ENCODE data around the gene RXRA. TPM values are rescaled to one million over a fixed set of nuclear protein-coding genes. Genes with fewer than 3 reads are reported as not detected.

RXRA gene
- total RNA-seq, 1 donor from 2014 or later, result 129 TPM

DNA sequence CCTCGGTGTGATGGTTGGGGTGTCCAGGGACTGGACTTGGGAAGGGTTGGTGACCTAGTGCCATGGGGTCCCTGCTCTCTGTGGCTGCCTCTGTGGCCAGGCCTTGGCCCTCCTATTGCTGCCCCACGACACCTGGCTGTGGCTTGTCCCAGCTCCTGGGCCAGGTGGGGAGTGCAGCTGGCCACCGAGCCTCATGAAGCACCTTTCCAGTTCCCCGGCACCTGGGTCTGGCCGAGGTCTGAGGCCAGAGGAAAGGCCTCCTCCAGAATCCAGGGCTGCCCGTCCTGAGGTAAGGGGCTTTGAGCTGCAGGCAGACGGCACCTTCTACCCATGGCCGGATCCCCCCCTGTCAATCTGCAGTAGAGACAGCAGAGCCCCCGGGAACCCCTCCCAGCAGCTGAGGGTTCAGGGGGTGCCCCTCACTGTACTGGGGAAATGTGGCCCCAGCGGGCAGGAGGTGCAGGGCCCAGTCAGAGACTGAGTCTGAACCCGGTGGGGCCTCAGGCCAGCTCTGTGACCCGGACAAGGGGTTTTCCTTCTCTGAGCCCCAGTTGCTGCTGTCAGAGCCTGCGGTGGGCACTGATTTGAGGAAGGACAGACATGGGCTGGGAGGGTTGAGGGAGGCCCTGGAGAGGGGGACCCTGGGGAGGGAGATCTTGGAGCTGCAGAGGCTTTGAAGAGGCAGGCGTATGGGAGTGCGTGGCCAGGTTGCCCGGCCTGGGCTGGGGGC, 54.5 kb downstream of the RXRA start:
- DNase-seq (ENCODE audit: low spot score), result no peak

DNA sequence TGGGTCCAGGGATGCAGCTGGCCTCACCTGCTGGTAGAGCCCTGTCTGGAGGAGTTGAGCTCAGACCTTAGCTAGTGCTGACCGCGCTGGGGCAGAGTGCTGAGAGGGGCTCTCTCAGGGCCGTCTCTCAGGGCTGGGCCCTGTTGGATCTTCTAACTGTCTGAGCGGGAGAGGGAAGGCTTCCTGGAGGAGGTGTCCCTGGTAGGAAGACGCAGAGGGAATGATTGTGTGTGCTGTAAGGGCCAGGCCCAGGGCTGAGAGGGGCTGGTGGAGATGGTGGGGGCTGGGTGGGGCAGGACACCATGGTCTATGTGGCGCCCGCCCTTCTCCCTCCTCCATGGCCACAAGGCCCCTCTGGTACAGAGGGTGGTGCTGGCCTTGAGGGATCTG, 55.0 kb downstream of the RXRA start:
- no peak for DNase-seq (ENCODE audit: low spot score)

DNA sequence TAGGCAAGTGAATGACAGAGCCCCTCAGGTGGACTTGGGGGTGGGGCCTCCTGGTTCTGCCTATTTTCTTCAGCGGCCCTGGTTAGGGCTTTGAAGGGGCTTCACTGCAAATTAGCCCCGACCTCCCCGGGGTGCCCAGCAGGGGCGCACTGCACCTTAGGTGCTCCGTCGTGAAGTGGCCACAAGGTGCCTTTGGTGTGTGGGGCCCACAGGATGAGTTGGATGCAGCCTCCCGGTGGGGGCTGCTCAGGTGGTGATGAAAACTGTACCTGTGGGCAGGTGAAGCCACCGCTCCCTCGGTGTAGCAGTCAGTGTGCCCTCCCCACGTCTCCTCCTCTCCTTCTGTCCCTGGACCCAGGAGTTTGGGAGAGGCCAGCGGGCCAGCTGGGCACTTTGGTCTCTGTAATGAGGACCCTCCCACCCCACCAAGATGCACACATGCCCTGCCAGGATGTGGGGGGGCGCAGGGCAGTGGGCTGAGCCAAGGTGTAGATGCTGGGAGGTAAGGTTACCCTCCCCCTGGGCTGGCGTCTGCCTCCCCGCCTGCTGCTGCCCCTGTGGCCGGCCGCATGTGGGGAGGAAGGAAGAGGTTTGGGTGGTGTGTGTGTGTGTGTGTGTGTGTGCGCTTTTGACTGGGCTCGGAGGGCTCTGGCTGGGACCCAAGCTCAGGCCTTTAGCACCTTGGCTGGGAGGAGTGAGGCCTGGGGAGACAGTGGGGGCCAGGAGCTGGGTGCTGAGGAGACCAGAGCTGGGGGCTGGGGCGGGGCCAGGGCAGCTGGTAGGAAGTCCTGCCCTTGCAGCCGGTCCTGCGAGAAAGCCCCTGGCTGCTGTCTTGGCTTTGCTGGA, 55.6 kb downstream of the RXRA start:
- no peak for DNase-seq (ENCODE audit: low spot score)

DNA sequence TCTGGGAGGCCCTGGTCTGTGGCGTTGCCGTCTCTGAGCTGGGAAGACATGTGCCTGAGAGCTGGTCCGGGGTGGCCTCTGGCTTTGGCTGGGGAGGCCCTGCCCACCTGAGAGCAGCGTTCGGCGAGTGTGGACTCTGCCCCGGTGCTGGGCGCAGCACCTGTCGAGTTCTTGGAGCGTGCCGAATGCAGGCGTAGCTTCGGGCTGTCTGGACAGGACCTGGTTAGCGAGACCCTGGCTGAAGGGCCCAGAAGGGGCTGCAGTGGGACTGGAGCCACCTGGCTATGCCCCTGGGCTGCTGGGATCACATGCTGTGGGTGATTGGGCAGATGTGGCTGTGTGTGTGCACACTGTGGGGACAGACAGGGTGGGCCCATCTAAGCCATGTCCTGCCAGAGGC, 56.5 kb downstream of the RXRA start:
- DNase-seq (ENCODE audit: low spot score), result no peak

DNA sequence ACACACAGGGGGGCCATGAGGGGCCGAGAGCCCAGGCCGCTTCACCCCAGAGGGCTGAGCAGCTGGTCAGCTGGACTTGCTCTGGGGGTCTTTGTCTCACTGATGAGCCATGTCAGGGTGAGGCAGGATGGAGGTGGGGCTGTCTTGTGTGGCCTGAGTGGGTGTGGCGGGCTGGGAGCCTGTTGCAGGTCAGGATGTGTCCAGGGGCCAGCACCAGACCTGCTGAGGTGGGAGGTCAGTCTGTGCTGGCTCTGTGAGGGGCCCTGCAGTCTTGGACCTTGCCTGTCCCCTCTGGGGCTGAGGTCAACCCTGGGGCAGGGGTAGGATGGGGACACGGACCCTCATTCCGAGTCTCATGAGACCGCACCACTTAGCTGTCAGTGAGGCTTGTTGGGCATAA, 56.9 kb downstream of the RXRA start:
- DNase-seq (ENCODE audit: low spot score), result no peak

DNA sequence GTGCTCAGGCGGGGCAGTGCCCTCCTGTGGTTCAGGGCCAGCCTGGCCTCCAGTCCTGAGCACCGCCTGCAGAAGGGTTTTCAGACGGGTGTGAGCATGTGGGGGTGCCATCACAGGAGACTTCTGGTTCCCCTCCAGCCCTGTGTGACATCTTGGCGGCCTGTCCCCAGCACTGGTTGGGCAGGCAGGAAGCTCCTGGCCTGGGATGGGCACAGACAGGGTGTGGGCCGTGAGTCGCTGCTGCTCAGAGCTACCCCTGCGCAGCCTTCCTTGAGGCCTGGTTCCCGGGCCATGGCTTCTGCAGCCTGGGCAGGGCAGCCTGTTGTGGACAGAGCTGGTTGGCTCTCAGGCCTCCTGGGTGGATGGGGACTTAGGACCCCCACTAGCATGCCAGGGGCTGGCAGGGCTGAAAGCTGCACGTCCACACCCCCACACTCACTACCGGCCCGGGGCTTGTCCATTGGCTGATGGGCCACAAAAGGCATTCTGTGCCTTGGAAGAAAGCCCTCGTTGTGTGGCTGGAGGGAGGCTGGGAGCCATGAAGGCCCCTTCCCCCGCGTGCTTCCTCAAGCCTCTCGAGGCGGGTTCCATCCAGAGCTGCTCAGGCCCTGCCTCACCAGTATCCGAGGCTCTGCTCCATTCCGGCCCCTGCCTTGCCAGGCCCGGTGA, 58.7 kb downstream of the RXRA start:
- DNase-seq (ENCODE audit: low spot score), result no peak

DNA sequence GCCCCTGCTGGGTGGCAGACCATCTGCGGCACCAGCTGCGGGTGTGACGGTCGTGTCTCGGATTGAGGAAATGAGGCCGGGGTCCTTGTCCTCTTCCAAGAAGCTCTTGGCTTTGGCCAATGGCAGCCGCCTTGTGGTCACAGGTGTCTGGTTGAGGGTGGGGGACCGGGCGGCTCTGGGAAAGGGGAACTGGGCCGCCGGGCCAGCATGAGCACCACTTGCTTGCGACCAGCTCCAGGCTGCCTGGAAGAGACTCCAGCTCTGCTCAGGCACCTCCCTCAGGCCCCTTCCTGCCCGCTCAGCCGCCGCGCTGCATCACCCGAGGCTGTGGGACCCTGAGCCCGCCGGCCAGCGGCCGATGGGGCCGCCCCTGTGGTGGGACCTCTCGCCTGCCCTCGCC, 59.7 kb downstream of the RXRA start:
- no peak for DNase-seq (ENCODE audit: low spot score)

DNA sequence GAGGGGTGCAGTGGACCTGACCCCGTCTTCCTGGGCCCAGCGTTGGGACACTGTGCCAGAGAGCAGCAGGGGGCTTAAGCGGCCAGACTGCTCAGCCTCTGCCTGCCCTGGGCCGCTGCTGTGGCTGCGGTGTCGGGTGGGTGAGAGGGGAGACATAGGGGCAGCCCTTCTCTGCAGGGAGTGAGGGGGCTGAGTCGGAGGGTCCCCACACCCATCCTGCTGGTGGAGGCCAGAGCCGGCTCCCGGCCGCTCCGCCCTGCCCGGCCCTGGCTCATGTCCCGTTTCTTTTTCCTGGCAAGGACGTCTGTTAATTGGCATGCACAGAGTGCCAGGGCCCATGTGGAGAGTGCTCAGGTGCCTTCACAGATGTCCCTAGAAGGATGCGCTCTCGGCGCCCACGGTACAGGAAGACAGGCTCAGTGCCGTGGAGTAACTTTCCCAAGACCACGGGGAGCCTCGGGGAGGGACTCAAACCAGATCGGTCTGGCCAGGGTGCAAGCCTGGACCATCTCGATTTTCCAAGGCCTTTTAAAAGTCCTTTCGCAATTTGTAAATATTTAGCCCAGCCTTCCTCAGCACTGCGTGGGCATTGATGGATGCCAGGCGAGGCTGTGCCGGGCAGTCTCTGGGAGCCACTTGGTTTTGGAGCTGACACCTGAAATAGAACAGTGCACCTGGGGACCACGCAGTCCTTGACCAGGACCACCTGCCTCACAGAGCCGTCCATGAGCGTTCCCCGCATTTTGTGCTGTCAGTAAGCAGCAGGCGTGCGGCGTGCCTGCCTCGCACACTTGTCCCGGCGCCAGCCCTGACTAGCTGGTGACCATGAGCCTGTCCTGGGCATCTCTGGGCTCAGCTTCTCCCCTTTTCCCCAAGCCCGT, 60.9 kb downstream of the RXRA start:
- DNase-seq (ENCODE audit: low spot score), result no peak

DNA sequence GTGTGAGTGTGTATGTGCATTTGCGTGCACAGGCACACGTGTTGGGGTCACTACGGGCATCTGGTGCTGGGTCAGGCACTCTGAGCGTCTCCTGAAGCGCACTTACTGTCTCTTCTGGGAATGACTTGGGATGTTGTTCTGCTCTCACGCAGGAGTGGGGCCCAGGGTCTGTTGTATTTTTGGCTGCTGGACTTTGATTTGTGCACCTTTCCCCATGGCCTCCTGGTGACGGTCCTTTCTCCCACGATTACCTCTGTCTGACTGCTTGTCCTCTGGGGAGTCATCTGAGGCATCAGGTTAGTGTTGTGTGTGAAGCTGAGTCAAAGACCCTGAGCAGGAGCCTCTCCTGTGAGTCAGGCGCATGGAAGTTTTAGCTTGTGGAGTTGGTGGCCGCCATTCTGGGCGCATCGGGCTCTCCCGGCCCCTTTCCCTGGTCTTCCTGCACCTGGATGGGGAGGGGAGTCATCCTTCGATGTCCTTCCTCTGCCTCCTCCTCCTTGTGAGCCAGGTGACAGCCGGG, 62.1 kb downstream of the RXRA start:
- DNase-seq (ENCODE audit: low spot score), result no peak

DNA sequence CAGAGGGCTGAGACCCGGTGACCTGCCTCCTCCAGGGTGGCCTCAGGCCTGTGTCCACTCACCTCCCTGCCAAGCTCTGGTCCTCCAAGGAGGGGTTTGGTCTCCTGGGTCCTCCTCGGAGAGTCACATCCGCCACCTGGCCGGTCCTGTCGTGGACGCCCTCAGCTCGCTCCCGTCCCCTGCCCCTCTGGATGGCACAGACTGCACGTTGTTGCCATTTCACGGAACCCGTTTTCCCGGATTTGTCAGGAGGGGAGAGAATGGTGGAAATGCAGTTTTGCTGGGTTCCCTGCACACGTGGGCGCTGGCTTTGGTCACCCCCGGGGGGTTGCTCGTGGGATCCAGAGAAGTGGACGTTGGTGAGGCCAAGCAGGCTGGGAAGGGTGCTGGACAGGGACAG, 62.7 kb downstream of the RXRA start:
- no peak for DNase-seq (ENCODE audit: low spot score)

DNA sequence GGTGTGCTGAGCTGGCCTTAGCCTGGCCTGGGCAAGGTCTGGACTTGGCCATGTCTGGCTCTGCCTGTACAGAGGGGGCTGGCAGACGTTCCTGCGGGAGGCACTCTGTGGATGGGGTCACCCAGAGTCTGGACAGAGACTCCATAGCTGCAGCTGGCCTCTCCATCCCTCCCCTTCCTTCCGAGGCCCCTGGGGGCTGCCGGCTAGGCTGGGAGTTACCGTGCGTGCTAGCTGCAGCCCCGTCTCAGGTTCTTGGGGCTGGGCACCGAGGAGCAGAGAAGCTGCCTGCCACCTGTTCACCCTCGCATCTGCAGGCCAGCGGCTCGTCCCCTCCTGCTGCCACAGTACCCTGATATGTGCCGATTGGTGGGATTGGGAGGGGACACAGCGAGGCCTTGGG, 63.4 kb downstream of the RXRA start:
- no peak for DNase-seq (ENCODE audit: low spot score)

DNA sequence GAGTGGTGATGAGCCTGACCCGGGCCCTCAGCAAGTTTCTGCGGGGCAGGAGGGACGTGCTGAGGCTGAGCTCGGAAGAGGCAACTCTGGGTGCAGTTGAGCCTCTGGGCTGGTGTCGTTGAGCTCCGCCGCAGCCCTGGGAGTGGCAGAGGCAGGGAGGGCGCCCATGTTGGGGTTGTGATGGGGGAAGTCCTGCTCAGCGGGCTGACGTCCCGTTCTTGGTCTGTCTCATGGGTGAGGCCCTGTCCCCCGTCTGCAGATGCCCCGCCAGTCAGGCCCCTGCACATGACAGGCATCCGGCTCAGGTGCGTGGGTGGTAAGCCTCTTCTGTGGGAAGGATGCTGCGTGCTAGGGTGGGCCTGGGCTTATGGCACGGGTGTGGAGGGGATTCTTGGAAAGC, 64.3 kb downstream of the RXRA start:
- DNase-seq (ENCODE audit: low spot score), result no peak

DNA sequence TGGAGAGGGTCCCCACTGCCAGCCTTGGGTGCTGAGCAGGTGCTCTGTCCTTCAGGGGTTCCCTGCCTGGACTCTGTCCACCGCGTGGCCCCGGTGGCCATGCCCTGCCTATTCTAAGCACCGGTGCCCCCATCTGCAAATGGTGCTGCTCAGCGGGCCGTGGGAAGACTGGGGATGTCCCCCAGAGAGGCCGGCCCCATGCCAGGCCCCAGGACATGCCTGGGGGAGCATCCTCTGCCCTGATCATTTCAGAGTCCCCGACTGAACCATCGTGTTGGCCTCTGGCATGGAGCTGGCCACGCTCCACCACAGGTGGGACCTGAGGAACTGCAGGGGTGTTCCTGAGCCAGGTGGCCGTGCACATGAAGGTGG, 64.7 kb downstream of the RXRA start:
- DNase-seq (ENCODE audit: low spot score), result no peak

DNA sequence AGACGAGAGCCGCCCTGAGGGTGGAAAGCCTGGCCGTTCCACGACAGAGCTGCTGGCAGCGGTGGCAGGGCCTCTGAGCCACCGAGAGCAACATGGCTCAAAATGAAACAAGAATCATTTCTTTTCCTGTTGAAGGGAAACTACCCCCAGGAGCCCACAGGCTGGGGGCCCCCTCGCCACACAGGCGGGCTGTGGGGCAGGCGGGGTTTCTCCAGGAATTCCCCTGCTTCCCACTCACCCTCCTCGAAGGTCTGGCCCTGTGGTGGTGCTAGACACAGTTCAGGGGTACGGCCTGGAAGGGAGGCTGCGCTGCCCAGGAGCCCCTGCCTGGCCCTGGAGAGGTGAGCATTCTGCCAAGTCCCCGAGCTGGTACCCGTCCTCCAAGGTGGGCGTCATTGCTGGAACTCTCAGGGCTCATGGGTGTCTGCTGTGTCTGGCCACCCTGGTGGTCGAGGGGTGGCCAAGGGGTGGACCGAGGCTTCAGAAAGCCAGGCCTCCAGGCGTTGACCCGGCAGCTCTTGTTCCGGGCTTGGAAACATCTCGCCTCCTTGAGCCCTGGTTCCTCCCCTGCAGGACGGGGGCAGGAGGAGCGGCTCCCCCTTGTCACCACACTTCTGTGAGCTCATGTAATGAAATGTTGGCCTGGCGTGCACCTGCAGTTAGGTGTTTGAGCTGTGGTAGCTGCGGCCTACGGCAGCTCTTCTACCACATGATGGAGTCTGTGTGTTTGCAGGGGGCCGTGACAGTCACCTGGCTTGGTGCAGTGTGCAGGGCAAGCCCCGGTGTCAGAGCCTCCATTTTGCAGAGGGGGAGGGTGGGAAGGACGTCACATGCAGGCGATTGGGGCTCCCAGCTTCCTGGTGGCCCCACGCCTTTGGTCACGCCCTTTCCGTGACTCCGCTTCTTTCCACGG, 65.3 kb downstream of the RXRA start:
- DNase-seq (ENCODE audit: low spot score), result no peak

DNA sequence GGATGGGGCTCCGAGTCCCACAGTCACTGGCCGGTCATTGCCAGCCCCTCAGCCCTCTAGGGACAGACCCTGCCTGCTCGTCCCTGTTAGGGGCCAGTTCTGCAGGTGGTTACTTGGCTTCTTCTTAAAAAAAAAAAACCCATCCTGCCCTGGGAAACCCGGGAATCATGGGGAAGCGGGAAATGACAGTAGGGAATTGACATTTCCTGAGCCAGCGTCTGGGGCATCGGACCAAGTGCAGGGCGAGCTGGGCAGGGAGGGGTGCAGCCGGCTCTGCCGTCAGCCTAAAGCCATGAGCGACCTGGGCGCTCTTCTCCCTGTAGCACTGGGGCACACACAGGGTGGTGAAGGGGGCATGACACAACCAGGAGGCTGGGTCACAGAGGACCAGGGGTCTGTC, 66.6 kb downstream of the RXRA start:
- DNase-seq (ENCODE audit: low spot score), result no peak

DNA sequence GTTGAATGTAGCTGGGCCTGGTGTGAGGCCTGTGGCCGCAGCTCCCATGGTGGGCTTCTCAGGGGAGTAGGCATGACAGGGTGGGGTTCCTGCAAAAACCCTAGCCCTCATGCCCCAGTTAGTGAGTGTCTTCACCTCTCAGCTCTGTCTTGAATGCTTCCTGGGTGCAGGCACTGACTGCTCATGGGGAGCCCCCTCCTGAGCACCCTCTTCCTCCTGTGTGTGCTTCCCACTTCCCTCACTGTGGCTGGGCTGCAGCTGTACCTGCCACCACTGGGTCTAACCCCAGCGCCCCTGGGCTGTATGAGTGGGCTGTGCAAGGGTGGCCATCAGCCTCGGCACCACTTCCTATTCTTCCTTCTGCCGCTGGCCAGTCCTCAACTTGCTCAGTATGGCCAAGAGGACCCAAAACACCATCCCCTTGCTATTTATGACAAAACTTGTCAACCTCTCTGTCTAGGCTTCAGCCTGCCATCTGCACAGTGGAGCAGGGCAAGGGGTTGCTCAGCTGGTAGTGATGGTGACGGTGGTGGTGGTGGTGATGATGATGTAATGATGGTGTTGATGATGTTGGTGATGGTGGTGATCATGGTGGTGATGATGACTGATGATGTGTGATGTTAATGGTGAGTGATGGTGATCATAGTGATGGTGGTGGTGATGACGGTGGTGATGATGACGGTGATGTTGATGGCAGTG, 67.5 kb downstream of the RXRA start:
- DNase-seq (ENCODE audit: low spot score), result no peak

DNA sequence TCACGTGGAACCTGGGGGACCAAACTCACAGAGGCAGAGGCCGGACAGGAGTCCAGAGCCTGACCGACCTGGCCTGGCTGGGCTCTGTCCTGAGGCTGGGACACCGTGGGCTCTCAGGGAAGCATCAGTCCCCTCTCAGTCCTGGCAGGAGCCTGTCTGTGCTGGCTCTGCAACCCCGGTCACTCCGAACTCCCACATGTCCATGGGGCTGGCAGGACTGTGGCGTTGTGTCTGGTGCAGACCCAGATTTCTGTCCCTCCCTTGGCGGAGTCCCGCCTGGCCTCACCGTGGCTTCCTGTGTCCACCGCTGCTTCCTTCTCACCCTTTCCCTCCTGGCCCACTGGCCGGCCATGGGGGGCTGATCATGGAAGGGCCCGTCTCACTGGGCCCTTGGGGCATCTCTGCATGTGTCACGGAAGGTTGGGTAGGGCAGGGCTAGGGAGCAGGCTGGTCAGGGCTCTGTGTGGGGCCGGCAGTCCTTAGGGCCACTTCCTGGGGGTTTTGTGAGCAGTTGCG, 68.8 kb downstream of the RXRA start:
- no peak for DNase-seq (ENCODE audit: low spot score)

DNA sequence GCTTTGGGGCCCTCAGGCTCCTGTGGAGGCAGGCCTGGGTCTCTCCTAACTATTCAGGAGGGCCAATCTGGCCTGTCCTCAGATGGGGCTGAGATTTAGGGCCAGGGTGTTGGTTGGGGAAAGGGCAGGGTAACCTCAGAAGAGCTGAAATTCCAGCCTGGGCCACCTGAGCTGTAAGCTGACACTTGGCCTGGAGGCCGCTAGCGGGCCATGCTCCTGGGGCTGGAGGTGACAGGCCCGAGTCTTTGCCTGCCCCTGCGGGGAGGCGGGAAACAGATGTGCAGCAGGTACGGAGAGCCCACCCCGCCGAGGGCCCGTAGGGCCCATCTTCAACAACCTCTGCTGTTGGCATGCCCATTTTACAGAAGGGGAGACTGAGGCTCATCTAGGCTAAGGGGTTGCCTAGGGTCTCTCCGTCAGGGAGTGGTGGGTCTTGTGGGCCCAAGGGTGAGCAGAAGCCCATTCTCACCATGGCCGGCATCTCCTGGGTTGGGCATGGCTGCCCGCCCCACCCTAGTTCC, 69.5 kb downstream of the RXRA start:
- DNase-seq (ENCODE audit: low spot score), result no peak

DNA sequence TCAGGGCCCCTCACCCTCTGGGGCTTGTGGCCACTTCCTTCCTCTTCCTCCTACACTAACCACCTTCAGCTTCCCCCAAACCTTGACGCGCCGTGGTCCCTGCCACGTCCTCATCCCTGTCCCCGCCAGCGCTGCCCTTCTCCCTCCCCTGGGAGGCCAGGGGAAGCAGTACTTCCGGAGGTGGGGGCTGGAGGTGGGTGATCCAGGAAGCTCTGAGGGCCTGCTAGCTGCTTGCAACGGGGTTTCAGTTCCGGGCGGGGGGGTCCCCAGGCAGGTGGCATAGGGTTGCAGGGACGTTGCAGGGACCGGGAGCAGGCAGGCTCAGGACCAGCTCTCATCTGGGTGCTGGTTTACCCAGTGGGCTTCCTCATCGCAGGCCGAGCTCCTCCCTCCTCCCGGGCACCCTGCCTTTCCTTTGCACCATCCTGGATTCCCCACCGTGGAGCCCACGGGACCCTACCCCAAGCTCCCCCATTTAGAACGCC, 70.0 kb downstream of the RXRA start:
- no peak for DNase-seq (ENCODE audit: low spot score)
